H1 (cell line): Measurements from ENCODE around the gene CARD14. TPM values are rescaled to one million over a fixed set of nuclear protein-coding genes. Genes with fewer than 3 reads are reported as not detected.

Source experiments
- CHD7 ChIP-seq: fragments of 300-600 bp; sonication (generic); IDR thresholded peaks from 2 replicates; pipeline ENCODE4 v1.7.1; 2012; ENCODE audit warnings: low read length, moderate library complexity, mild to moderate bottlenecking, inconsistent platforms; ENCODE audit not compliant: insufficient replicate concordance
- GABPA ChIP-seq: IDR thresholded peaks from 2 replicates; pipeline ENCODE4 v1.6.1; 2011; ENCODE audit warnings: mild to moderate bottlenecking, low read length, moderate library complexity, borderline replicate concordance; ENCODE audit not compliant: insufficient read depth
- MAX ChIP-seq: IDR thresholded peaks from 2 replicates; pipeline ENCODE4 v1.6.1; 2012; ENCODE audit warnings: inconsistent platforms
- SIX5 ChIP-seq: IDR thresholded peaks from 2 replicates; pipeline ENCODE4 v1.6.1; 2011; ENCODE audit warnings: mild to moderate bottlenecking, low read depth, low read length
- TEAD4 ChIP-seq: IDR thresholded peaks from 2 replicates; pipeline ENCODE4 v1.6.1; 2012; ENCODE audit warnings: low read depth, low read length, inconsistent platforms, mixed read lengths
- polyA plus RNA-seq, 7 experiments: library from polyadenylated mRNA; depleted of rRNA in 3 of 7; stranded (reverse) in 5 of 7; unstranded in 2 of 7; fragments of >200 nt in 5 of 7; fragments of 200-250 nt in 2 of 7; gene quantifications; 1 replicate in 5 of 7; 2 replicates in 1 of 7; 4 replicates in 1 of 7; pipeline versions ENCODE4 v1.2.1 to v1.2.3, GENCODE V29; 2011 to 2013; ENCODE audit warnings: missing spikeins in 2 of 7, mixed read lengths in 2 of 7
- total RNA-seq: library from RNA; stranded (reverse); fragmentation: NEBNext Ultra II Directional; extraction: Animal tissue kit (Norgen Biotek cat#: 25700); gene quantifications from 2 replicates; pipeline ENCODE4 v1.2.1, GENCODE V29; 2021

Gene CARD14
- total and polyA plus RNA-seq, 2 of the 8 experiments (the other 6 are each of a cell fraction or from before 2014, with no cell fraction given) = 0.08 TPM; not detected in 1

GRCh38 chr17:80196652-80197051 is 26.8 kb downstream of the CARD14 start (continued):
- TF ChIP-seq CHD7 (no peak), GABPA (no peak), SIX5 (no peak), MAX (no peak), TEAD4 (no peak)
